Sigmoid colon (tissue), 7 donors: ENCODE data around the gene ARHGAP15. TPM values are rescaled to one million over a fixed set of nuclear protein-coding genes. Genes with fewer than 3 reads are reported as not detected.

ENCODE experiments used
- DNase-seq: peaks from one replicate; pipeline ENCODE4 v3.0.0-alpha.2; 2019
- H3K27ac ChIP-seq, 4 donors: fragments of 200-600 bp; sonication (generic); one replicate each; pipeline ENCODE4 v1.5.1; 2016 to 2019; ENCODE audit warnings: mild to moderate bottlenecking in 1 of 4
- H3K27me3 ChIP-seq, 3 donors: fragments of 200-600 bp; sonication (generic); one replicate each; pipeline ENCODE4 v1.5.1; 2019; ENCODE audit warnings: mild to moderate bottlenecking in 1 of 3
- H3K36me3 ChIP-seq, 4 donors: fragments of 200-600 bp; sonication (generic); one replicate each; pipeline ENCODE4 v1.5.1; 2016 to 2019
- H3K4me1 ChIP-seq, 4 donors: fragments of 200-600 bp; sonication (generic); one replicate each; pipeline ENCODE4 v1.5.1; 2017 to 2019
- H3K4me3 ChIP-seq, 4 donors: fragments of 200-600 bp; sonication (generic); one replicate each; pipeline ENCODE4 v1.5.1; 2017 to 2019; ENCODE audit warnings: mild to moderate bottlenecking in 2 of 4, moderate library complexity in 1 of 4
- H3K9me3 ChIP-seq, 4 donors: fragments of 200-600 bp in 3 of 4; sonication (generic) in 3 of 4; one replicate each; pipeline versions ENCODE4 v1.5.1 to v1.6.1; 2013 to 2019
- CTCF ChIP-seq, 4 experiments: fragments of 450-650 bp in 3 of 4; fragments of 200-600 bp in 1 of 4; IDR thresholded peaks; one replicate each; pipeline ENCODE4 v1.5.1; 2016 to 2019; ENCODE audit warnings: antibody characterized with exemption in 4 of 4, mild to moderate bottlenecking in 3 of 4, moderate library complexity in 2 of 4
- EP300 ChIP-seq, 4 donors: sonication (generic); formaldehyde crosslinking; IDR thresholded peaks; one replicate each; pipeline ENCODE4 v1.6.1; 2017; ENCODE audit warnings: antibody characterized with exemption in 4 of 4
- POLR2A ChIP-seq, 2 donors: fragments of 450-650 bp; IDR thresholded peaks; one replicate each; pipeline ENCODE4 v1.6.1; 2016; ENCODE audit warnings: antibody characterized with exemption in 2 of 2, mild to moderate bottlenecking in 2 of 2, moderate library complexity in 2 of 2
- POLR2AphosphoS5 ChIP-seq, 4 donors: sonication (generic); formaldehyde crosslinking; IDR thresholded peaks; one replicate each; pipeline ENCODE4 v1.6.1; 2017; ENCODE audit warnings: antibody characterized with exemption in 4 of 4
- WGBS, 2 donors: extraction: QIAGEN DNeasy Blood & Tissue Kit; methylation state at CpG; one replicate each; pipeline ENCODE4 v1.1.7; 2013; 5-methylcytosine and 5-hydroxymethylcytosine counted together
- intact Hi-C: fragments of 100-400 bp; cut with DNase I; formaldehyde crosslinking; loops from one replicate; pipeline ENCODE4 v1.15.1; 2023
- polyA plus RNA-seq, 3 donors: library from polyadenylated mRNA; stranded (reverse); fragments of 200-250 nt; gene quantifications; one replicate each; pipeline ENCODE4 v1.2.3, GENCODE V29; 2013
- total RNA-seq, 4 donors: library from RNA; depleted of rRNA; stranded (reverse); fragments of >200 nt; gene quantifications; one replicate each; pipeline ENCODE4 v1.1.0, GENCODE V29; 2016
- donor health status: healthy with polysubstance abuse.
- donor health status: Bipolar disorder and iron deficiency.
- donor health status: healthy.

ARHGAP15 gene
- total and polyA plus RNA-seq, 7 donors: 3.7 to 16.4 (median 6.0) TPM

DNA sequence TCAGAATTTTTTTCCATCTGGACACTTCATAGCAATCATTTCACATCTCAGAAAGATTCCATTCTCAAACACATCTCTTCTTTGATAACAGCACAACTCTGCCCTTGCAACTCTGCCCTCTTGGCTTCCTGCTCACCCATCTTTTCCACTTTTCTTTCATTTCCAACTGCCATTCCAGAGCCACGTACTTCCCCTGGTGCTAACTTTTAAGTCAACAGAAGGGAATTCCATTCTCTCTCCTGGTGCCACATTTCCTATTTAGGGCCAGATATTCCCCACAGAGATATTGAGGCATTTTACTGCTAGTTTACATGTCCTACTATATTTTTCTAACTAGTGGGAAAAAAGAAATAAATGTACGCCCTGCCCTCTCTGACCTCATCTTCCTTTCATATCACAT, 590.2 kb downstream of the ARHGAP15 start:
- WGBS, 2 donors: 64 to 81% methylated on average over 2 of the region's 2 CpGs
- Histone ChIP-seq H3K36me3 (no peaks in the 10 kb centered on the region), H3K9me3 (no peaks in the 10 kb centered on the region), H3K27me3 (no peaks in the 10 kb centered on the region), H3K4me3 (no peak overlapping the region), H3K4me1 (peaks cover 0 to 12% (median 8%) of the 10 kb centered on the region in 4 donors), H3K27ac (no peak overlapping the region)
- TF ChIP-seq POLR2AphosphoS5 (IDR thresholded peaks at IDR 0.05) (no peak), EP300 (IDR thresholded peaks at IDR 0.05) (no peak), POLR2A (IDR thresholded peaks at IDR 0.05) (no peak), CTCF (IDR thresholded peaks at IDR 0.05) (no peak)
- no peak for DNase-seq
- intact Hi-C loops: no loop called here

DNA sequence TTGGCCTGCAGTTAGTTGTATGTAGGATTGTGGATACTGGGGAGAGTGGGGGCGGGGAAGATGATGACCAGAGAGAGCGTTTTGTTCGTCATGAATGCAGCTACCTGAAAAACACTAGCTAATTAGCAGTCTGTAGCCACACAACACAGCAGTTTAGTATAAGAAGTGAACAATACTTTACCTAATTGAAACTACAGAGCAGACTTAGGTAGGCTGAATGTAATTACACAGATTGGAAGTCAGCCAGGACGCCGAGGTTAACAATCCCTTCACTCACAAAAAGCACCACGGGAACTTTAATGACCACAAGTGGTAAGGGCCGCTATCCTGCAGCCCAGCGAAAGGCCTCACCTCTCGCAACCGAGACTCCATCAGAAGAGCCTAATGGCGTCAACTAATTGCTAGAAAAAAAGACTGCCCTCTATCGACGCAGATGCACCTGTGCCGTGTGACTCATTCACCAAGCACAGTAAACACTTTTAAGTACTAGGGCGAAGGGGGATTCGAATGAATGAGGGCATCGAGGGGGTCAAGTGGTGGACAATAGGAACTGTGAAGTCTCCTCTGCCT, 591.0 kb downstream of the ARHGAP15 start:
- no peak for TF ChIP-seq POLR2A (IDR thresholded peaks at IDR 0.05)
- TF ChIP-seq EP300 (IDR thresholded peaks at IDR 0.05): no peak
- DNase-seq: no peak

GRCh38 chr2:143725400-143725799, 596.2 kb downstream of the ARHGAP15 start:
- 30 to 64% methylated on average over 2 of the region's 2 CpGs for WGBS, 2 donors
- Histone ChIP-seq H3K36me3 (no peaks in the 10 kb centered on the region), H3K4me3 (no peak overlapping the region), H3K9me3 (no peaks in the 10 kb centered on the region), H3K4me1 (no peaks in the 10 kb centered on the region), H3K27me3 (no peaks in the 10 kb centered on the region), H3K27ac (no peak overlapping the region)
- no peak for DNase-seq
- TF ChIP-seq CTCF (IDR thresholded peaks at IDR 0.05): no peak
- TF ChIP-seq EP300 (IDR thresholded peaks at IDR 0.05): no peak
- TF ChIP-seq POLR2A (IDR thresholded peaks at IDR 0.05): no peak
- no peak for TF ChIP-seq POLR2AphosphoS5 (IDR thresholded peaks at IDR 0.05)
- intact Hi-C loops: no loop called here

More for the DNA sequence above, 591.0 kb downstream of the ARHGAP15 start:
- Histone ChIP-seq H3K27ac (no peak overlapping the region), H3K36me3 (no peaks in the 10 kb centered on the region), H3K4me1 (peaks cover 0 to 12% (median 8%) of the 10 kb centered on the region in 4 donors), H3K27me3 (no peaks in the 10 kb centered on the region), H3K4me3 (no peak overlapping the region), H3K9me3 (no peaks in the 10 kb centered on the region)
- WGBS, 2 donors: 85 to 93% methylated on average over 17 of the region's 17 CpGs
- intact Hi-C loops: no loop called here

DNA sequence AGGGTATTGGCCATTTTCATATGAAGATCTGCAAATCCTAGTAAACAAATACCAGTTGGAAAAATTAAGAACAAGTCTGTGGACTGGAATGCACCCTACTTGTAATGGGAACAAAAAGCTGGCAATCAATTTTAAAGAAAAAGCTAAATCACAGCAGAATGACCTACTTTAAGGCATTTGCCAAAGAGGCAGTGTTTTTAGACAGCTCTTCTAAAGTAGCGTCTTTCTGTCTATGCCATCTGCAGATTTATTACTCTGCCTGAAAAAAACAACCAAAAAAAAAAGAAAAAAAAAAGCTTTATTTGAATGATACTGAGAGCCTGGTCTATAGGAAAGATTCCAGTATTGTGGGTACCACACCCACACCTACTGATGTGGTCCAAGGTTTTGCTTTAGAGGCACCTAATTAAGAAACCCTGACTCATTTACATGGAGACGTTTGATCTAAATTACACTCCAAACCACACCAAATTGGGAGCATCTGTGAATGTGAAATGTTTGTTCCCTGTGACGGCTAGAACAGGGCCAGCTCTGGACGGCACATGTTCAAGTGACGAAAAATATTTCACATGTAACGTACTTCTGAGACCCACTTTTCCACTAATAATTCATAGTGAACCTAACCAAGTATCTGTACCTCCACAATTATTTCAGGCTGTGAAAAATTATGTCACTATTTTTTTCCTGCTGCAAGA, 597.1 kb downstream of the ARHGAP15 start:
- no peak for TF ChIP-seq POLR2AphosphoS5 (IDR thresholded peaks at IDR 0.05)
- TF ChIP-seq CTCF (IDR thresholded peaks at IDR 0.05): no peak
- no peak for TF ChIP-seq EP300 (IDR thresholded peaks at IDR 0.05)
- no peak for TF ChIP-seq POLR2A (IDR thresholded peaks at IDR 0.05)
- Histone ChIP-seq H3K27ac (no peak overlapping the region), H3K4me3 (no peak overlapping the region), H3K4me1 (no peaks in the 10 kb centered on the region), H3K27me3 (no peaks in the 10 kb centered on the region), H3K36me3 (no peaks in the 10 kb centered on the region), H3K9me3 (no peaks in the 10 kb centered on the region)
- intact Hi-C loops: no loop called here
- WGBS, 2 donors: 68 to 81% methylated on average over 6 of the region's 6 CpGs
- DNase-seq: no peak

- Histone ChIP-seq H3K4me1 (no peaks in the 10 kb centered on the region), H3K27me3 (no peaks in the 10 kb centered on the region), H3K9me3 (no peaks in the 10 kb centered on the region), H3K27ac (no peak overlapping the region), H3K36me3 (no peaks in the 10 kb centered on the region), H3K4me3 (no peak overlapping the region)
- no peak for TF ChIP-seq POLR2A (IDR thresholded peaks at IDR 0.05)
- TF ChIP-seq POLR2AphosphoS5 (IDR thresholded peaks at IDR 0.05): no peak
- no peak for TF ChIP-seq EP300 (IDR thresholded peaks at IDR 0.05)
- no peak for TF ChIP-seq CTCF (IDR thresholded peaks at IDR 0.05)
- DNase-seq: no peak
- intact Hi-C loops: no loop called here
- WGBS, 2 donors: 84 to 90% methylated on average over 7 of the region's 7 CpGs
Observed at GRCh38 chr2:143728498-143728897, 599.3 kb downstream of the ARHGAP15 start.
